Astrocyte of the cerebellum (primary cell): ENCODE results near the gene CLDN10.
A peak's percentile ranks its signal among the peaks of the same experiment; 100 is the strongest.

ENCODE experiments used
- DNase-seq: peaks from one replicate; pipeline ENCODE4 v3.0.0-alpha.2; 2011; ENCODE audit warnings: low read depth
- H3K4me3 ChIP-seq: 2 replicates; pipeline ENCODE4 v1.5.1; 2011; ENCODE audit warnings: mild to moderate bottlenecking, low read depth, low read length, moderate library complexity
- CTCF ChIP-seq: IDR thresholded peaks from 2 replicates; pipeline ENCODE4 v1.5.1; 2012; ENCODE audit warnings: low read length, low read depth, moderate library complexity, mild to moderate bottlenecking; ENCODE audit errors: missing control alignments
- in situ Hi-C: cut with HindIII; loops from 2 replicates; pipeline ENCODE4 v1.10.0; 2017; ENCODE audit warnings: low sequenced_read_pairs

Gene CLDN10

GRCh38 chr13:95601906-95602305 is 49.4 kb downstream of the CLDN10 start:
- no peak for TF ChIP-seq CTCF
- no peak for DNase-seq
- in situ Hi-C loops = no loop called here
- no peak overlapping the region for H3K4me3 ChIP-seq

- DNase-seq = peak; percentile 40
- no peak for TF ChIP-seq CTCF
- no peak overlapping the region for H3K4me3 ChIP-seq
- in situ Hi-C loops = no loop called here
Observed at GRCh38 chr13:95603887-95604555, 51.5 kb downstream of the CLDN10 start.

GRCh38 chr13:95604556-95604915 is 52.0 kb downstream of the CLDN10 start:
- TF ChIP-seq CTCF = no peak
- in situ Hi-C loops = no loop called here
- no peak overlapping the region for H3K4me3 ChIP-seq
- DNase-seq = no peak

- DNase-seq = no peak
- no peak overlapping the region for H3K4me3 ChIP-seq
- in situ Hi-C loops = no loop called here
- TF ChIP-seq CTCF = no peak
Observed at GRCh38 chr13:95605448-95606125, 53.1 kb downstream of the CLDN10 start.

GRCh38 chr13:95607366-95607765 is 54.8 kb downstream of the CLDN10 start:
- in situ Hi-C loops = no loop called here
- peak; percentile 26 for DNase-seq
- no peak overlapping the region for H3K4me3 ChIP-seq
- no peak for TF ChIP-seq CTCF

GRCh38 chr13:95608640-95609323 is 56.3 kb downstream of the CLDN10 start:
- TF ChIP-seq CTCF = no peak
- no peak for DNase-seq
- in situ Hi-C loops = no loop called here
- H3K4me3 ChIP-seq = no peak overlapping the region
